GM18499 (cell line): ENCODE measurements around the gene CLPTM1.
"Not testable (repeated sequence)": the region's sequence is repeated elsewhere in the genome, so short reads cannot be mapped to it uniquely, and the experiment has no call there.

ENCODE experiments used
- ATAC-seq: cut with Tn5 transposase; IDR thresholded peaks from one replicate; pipeline ENCODE4 v1.9.1; 2021; ENCODE audit warnings: moderate number of reproducible peaks; ENCODE audit not compliant: insufficient read depth, unreplicated experiment

CLPTM1 gene

DNA sequence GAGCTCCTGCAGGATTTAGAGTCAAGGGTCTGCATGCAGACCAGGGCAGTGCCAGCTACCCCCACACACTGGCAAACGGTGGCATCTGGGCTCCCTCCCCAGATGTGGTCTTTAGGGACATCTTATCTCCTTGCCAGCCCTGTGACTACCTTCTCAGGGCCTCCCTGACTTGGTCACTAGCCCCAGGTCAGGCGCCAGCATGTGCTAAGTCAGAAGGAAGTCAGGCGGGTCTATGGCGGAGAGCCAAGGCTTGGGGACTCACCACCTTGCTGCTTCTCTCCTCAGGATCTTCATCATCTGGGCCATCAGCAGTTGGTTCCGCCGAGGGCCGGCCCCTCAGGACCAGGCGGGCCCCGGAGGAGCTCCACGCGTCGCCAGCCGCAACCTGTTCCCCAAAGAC, 17.6 kb downstream of the CLPTM1 start:
- no peak for ATAC-seq

- ATAC-seq, result no peak
These were observed 19.0 kb downstream of the CLPTM1 start for GRCh38 chr19:44973982-44974735.

DNA sequence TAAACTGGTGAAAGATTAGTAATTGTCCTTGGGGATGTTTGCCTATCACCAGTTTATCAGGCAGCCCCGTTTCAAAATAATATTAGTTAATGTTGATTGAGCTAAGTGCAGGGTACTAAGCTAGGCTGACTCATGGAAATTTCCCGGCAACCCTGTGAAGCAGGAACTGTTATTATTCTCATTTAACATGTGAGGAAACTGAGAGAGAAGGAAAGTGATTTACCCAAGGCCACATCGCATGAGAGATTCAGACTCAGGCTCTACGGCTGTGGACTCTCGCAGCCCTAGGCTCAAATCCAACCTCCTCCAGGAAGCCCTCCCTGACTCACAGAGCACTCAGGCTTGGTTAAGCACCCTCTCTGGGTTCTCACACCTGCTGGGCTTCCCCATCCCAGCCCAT, 19.7 kb downstream of the CLPTM1 start:
- no peak for ATAC-seq

GRCh38 chr19:44975444-44975843, 20.3 kb downstream of the CLPTM1 start:
- no peak for ATAC-seq

GRCh38 chr19:44984005-44984404, 28.8 kb downstream of the CLPTM1 start:
- no peak for ATAC-seq

- ATAC-seq, result no peak
These were observed 30.3 kb downstream of the CLPTM1 start for GRCh38 chr19:44985445-44985844.

GRCh38 chr19:44986389-44986788, 31.2 kb downstream of the CLPTM1 start:
- no peak for ATAC-seq

DNA sequence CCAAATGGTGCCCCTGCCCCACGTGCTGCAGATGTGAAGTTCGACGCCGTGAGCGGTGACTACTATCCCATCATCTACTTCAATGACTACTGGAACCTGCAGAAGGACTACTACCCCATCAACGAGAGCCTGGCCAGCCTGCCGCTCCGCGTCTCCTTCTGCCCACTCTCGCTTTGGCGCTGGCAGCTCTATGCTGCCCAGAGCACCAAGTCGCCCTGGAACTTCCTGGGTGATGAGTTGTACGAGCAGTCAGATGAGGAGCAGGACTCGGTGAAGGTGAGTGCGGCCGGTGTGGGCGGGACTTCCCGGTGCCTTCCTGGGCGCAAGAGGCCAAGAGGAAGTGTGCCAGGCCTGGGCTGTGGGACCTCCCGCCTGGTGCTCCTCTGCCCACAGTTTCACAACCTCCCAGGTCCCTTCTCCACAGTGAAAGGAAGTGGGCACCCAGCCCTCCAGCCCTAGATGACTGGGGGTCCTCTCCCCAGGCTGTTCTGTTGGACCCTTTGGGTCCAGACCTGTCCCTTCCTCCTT, 32.0 kb downstream of the CLPTM1 start:
- no peak for ATAC-seq

DNA sequence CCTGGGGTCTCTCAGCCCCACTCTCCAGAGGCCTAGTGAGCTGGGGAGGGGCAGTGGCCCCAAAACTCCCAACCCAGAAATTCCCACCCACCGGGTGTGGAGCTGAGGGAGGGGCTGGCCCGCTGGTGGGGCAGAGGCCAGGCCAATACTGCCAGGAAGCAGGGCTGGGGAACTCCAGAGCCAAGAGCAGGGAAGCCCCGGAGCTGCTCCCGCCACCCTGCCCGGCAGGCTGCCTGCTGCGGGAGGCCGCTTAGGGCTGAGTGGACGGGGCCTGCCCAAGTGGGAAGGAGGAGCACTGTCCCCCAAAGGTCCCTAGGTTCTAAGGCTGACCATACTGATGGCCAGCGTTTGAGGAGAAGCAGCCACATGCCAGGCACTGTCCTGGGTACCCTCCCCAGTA, 33.1 kb downstream of the CLPTM1 start:
- no peak for ATAC-seq

GRCh38 chr19:44988896-44989556, 33.8 kb downstream of the CLPTM1 start:
- no peak for ATAC-seq

GRCh38 chr19:44990459-44990858, 35.3 kb downstream of the CLPTM1 start:
- ATAC-seq, result no peak

DNA sequence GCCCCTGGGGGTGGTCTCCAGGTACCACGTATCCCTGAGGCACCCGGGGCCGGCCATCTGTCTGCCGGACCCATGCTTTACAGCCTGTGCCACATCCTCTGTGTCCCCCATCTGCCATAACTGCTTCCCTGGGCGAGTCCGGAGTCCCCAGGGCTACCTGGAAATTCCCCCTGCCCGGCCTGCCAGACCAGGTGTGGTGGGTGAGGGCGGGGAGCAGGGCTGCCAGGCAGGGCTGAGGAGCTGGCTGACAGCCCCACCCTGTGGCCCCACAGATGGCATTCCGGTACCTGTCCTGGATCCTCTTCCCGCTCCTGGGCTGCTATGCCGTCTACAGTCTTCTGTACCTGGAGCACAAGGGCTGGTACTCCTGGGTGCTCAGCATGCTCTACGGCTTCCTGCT, 35.8 kb downstream of the CLPTM1 start:
- ATAC-seq, result no peak

DNA sequence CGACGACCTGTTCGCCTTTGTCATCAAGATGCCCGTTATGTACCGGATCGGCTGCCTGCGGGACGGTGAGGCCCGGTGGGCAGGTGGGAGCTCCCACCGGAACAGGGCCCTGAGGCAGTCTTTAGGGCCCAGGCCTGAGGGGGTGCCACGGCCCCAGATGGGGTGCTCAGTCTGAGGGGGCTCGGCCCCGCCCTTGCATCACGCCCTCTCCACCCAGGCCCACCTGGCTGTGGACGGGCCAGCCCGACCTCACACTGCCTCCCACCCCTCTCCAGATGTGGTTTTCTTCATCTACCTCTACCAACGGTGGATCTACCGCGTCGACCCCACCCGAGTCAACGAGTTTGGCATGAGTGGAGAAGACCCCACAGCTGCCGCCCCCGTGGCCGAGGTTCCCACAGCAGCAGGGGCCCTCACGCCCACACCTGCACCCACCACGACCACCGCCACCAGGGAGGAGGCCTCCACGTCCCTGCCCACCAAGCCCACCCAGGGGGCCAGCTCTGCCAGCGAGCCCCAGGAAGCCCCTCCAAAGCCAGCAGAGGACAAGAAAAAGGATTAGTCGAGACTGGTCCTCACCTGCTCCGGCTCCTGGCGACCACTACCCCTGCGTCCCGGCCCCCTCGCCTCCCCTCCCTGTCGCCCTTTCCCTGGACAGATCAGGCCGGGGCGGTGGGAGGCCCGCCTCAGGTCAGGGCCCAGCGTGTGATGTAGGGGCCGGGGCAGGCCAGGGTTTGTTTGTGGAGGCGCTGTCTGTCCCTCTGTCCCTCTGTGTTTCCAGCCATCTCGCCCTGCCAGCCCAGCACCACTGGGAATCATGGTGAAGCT, 37.4 kb downstream of the CLPTM1 start:
- no peak for ATAC-seq

DNA sequence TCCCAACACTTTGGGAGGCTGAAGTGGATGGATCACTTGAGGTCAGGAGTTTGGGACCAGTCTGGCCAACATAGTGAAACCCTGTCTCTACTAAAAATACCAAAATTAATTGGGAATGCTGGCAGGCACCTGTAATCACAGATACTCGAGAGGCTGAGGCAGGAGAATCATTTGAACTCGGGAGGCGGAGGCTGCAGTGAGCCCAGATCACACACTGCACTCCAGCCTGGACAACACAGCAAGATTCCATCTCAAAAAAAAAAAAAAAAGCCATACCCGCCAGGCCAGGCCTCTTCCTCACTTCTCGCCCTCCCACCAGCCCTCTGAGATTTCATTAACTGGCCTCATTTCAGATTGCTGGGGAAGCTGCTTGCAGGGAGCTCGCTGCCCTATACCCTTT, 38.3 kb downstream of the CLPTM1 start:
- ATAC-seq, result no peak

- ATAC-seq, result no peak
These were observed 38.9 kb downstream of the CLPTM1 start for GRCh38 chr19:44993926-44994537.

DNA sequence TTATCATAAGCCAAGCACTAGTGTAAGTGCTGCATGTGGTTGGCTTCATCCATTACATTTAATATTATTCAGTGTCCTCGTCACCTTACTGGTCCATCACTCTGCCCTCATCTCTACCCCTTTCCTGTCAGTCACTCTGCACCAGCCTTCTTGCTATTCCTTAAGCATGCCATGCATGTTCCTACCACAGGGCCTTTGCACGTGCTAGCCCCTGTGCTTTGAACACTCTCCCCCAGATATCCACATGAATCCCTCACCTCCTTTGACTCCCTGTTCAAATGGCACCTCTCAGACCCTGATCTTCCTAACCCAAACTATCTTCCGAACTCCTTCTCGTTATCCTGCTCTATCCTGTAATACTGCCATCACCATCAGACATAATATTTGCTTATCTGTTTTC, 42.8 kb downstream of the CLPTM1 start:
- no peak for ATAC-seq

GRCh38 chr19:44999131-44999925, 44.1 kb downstream of the CLPTM1 start:
- ATAC-seq, result not testable (repeated sequence)

- ATAC-seq, result not testable (repeated sequence)
These were observed 45.5 kb downstream of the CLPTM1 start for GRCh38 chr19:45000665-45001064.

- ATAC-seq, result no peak
These were observed 46.0 kb downstream of the CLPTM1 start, which contains the start of gene RELB for GRCh38 chr19:45001087-45001739. Gene RELB (plus strand): TSS chr19:45001464. CDS start chr19:45001580, 116 bp downstream.
